HG02981 (cell line): Measurements from ENCODE around the gene SAP130.

Experiments used
- ATAC-seq: cut with Tn5 transposase; IDR thresholded peaks from one replicate; pipeline ENCODE4 v1.9.1; 2021; ENCODE audit warnings: mild to moderate bottlenecking, moderate library complexity; ENCODE audit not compliant: unreplicated experiment

The SAP130 gene

DNA sequence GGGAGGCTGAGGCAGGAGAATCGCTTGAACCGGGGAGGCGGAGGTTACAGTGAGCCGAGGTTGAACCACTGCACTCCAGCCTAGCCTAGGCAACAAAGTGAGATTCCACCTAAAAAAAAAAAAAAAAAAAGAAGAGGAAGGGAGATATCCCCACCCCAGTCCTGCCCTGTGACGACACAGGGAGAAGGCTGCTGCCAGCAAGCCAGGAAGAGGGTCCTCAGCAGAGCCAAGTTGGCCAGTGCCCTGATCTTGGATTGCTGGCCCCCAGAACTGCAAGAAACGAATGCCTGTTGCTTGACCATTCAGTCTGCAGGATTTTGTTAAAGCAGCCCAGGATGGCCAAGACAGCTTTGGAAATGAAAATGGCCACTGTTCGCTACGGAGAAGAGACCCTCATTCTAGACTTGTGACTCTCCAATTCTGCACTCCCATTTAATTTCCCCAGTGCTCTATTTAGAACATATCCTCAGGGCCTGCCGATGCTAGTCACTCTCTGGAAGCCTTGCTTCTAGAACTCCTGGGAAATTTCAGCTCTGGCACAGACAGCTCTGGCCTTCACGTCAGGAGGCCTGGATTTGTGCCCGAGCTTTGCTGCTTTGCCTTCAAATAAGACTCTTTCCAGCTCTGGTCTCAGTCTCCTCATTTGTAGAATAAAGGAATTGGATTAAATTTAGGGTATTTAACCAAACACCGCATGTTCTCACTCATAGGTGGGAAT lies 126.4 kb downstream of the SAP130 start:
- no peak for ATAC-seq

DNA sequence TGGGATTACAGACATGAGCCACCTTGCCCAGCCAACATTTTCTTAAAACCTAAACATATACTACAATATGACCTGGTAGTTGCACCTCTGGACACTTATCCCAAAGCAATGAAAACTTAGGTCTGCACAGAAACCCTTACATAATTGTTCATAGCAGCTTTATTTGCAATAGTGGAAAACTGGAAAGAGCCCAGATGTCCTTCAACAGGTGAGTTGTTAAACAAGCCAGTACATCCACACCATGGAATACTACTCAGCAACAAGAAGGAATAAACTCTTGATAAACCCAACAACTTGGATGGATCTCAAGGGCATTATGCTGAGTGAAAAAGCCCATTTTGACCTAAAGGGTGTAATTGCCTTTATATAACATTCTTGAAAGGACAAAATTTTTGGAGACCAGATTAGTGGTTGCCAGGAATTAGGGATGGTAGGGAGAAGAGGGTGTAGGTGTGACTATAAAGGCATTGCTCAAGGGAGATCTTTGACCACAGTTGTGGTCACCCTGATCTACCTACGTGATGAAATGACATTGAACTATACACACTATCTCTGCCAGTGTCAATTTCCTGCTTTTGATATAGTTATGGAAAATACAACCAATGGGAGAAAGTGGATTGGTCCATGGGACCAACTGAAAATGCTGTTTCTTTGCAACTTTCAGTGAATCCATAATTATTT lies 130.2 kb downstream of the SAP130 start:
- no peak for ATAC-seq

GRCh38 chr2:127893494-127893893 lies 134.4 kb downstream of the SAP130 start:
- ATAC-seq = no peak

DNA sequence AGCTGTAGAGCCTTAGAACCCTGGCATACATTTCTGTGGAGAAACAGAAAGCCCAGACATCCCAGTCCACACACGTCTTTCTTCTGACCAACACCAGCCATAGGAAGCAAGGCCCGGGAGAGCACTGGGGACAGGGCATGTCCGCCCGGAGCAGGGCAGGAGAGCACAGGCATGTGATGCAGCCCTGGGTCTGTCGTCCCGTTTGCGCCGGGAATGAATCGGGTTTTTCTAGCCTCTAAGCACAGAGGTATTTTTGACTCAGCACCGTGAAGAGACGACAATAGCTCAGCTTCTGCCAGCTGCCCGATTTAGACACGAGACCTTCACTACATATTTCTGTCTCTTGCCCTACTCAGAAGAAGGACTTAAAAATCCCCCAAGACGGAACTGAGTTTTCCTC lies 134.8 kb downstream of the SAP130 start:
- ATAC-seq = no peak

DNA sequence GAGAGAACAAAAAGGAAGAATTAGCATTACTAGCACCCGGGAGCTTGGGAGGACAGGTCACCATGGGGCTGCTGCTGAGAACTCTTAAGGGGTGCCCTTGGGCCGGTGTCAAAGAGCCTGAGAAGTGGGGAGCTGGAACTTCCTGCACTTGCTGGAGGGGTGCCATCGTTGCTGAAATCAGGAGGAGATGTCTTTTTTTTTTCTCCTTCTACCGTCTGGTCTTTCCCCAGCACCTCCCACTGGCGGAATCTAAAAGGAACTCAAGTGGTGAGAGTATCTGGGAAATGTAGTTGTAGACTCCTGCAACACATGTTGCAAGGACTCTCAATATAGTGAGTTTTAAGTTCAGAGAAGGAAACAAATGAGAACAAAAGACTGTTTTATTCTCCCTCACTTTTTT lies 136.0 kb downstream of the SAP130 start:
- no peak for ATAC-seq
